Measurements from ENCODE around the gene FSD1. TPM values are rescaled to one million over a fixed set of nuclear protein-coding genes. Genes with fewer than 3 reads are reported as not detected.

Gene FSD1
- total RNA-seq, 1 experiment from 2014 or later = not detected

GRCh38 chr19:4329858-4330257 is 25.5 kb downstream of the FSD1 start:
- Histone ChIP-seq H3K27me3 (ENCODE audit: insufficient read depth, low read depth) (no peaks in the 10 kb centered on the region), H2AFZ (no peak overlapping the region), H3K4me2 (no peak overlapping the region), H3K9me3 (ENCODE audit: insufficient read depth, low read depth) (no peaks in the 10 kb centered on the region), H3K36me3 (ENCODE audit: low read depth) (no peaks in the 10 kb centered on the region), H3K9me2 (ENCODE audit: insufficient read depth) (no peaks in the 10 kb centered on the region), H3K4me1 (replicated peaks; ENCODE audit: insufficient read depth) (no peaks in the 10 kb centered on the region), H3K4me3 (no peak overlapping the region), H3K79me2 (ENCODE audit: low read depth) (no peaks in the 10 kb centered on the region), H3F3A (ENCODE audit: insufficient read depth, low read depth) (no peaks in the 10 kb centered on the region), H4K20me1 (ENCODE audit: insufficient read depth) (no peaks in the 10 kb centered on the region), H3K27ac (no peak overlapping the region)
- ChIA-PET CTCF (no interaction called here), POLR2A (ENCODE audit: unreplicated experiment) (no interaction called here)
- intact Hi-C loops (cut with micrococcal nuclease; ENCODE audit: unreplicated experiment) = no loop called here
- BruUV-seq (replicated peaks) = no TSS peak
- DNase-seq = no peak
- TF ChIP-seq EZH2 (IDR thresholded peaks at IDR 0.05; ENCODE audit: low read depth) = no peak
- TF ChIP-seq CTCF (conservative IDR thresholded peaks at IDR 0.05) = no peak

- Histone ChIP-seq H3K4me3 (no peak overlapping the region), H3K9me2 (ENCODE audit: insufficient read depth) (no peaks in the 10 kb centered on the region), H3K4me2 (no peak overlapping the region), H3K36me3 (ENCODE audit: low read depth) (no peaks in the 10 kb centered on the region), H3K4me1 (replicated peaks; ENCODE audit: insufficient read depth) (no peaks in the 10 kb centered on the region), H3K27me3 (ENCODE audit: insufficient read depth, low read depth) (no peaks in the 10 kb centered on the region), H4K20me1 (ENCODE audit: insufficient read depth) (no peaks in the 10 kb centered on the region), H3K27ac (no peak overlapping the region), H3K79me2 (ENCODE audit: low read depth) (no peaks in the 10 kb centered on the region), H3F3A (ENCODE audit: insufficient read depth, low read depth) (no peaks in the 10 kb centered on the region), H2AFZ (no peak overlapping the region), H3K9me3 (ENCODE audit: insufficient read depth, low read depth) (no peaks in the 10 kb centered on the region)
- intact Hi-C loops (cut with micrococcal nuclease; ENCODE audit: unreplicated experiment) = no loop called here
- ChIA-PET CTCF (no interaction called here), POLR2A (ENCODE audit: unreplicated experiment) (no interaction called here)
- TF ChIP-seq CTCF (conservative IDR thresholded peaks at IDR 0.05) (no peak), EZH2 (IDR thresholded peaks at IDR 0.05; ENCODE audit: low read depth) (no peak)
- BruUV-seq (replicated peaks) = no TSS peak
- no peak for DNase-seq
These were observed 30.7 kb downstream of the FSD1 start for GRCh38 chr19:4334929-4335570.

- H3K36me3 ChIP-seq (ENCODE audit: low read depth) = no peaks in the 10 kb centered on the region
- POLR2A ChIA-PET (ENCODE audit: unreplicated experiment) = interaction anchor here (0.6 to 0.7 kb wide), 3 partner anchors 61 to 134 kb away, joined by 4 to 9 read pairs (median 7); no protein-coding TSS in a partner anchor
- CTCF ChIA-PET = interaction anchor here (1.2 kb wide), 1 partner anchor 15 kb away, joined by 3 read pairs; no protein-coding TSS in a partner anchor
- H2AFZ ChIP-seq = peak overlapping the region; percentile 75
- no TSS peak for BruUV-seq (replicated peaks)
- H3K4me2 ChIP-seq = peak overlapping the region; percentile 91
- no peaks in the 10 kb centered on the region for H3K9me2 ChIP-seq (ENCODE audit: insufficient read depth)
- peak overlapping the region; percentile 64 for H3K4me3 ChIP-seq
- intact Hi-C loops (cut with micrococcal nuclease; ENCODE audit: unreplicated experiment) = no loop called here
- H3K27ac ChIP-seq = no peak overlapping the region
- no peaks in the 10 kb centered on the region for H3K79me2 ChIP-seq (ENCODE audit: low read depth)
- no peaks in the 10 kb centered on the region for H3F3A ChIP-seq (ENCODE audit: insufficient read depth, low read depth)
- H3K27me3 ChIP-seq (ENCODE audit: insufficient read depth, low read depth) = no peaks in the 10 kb centered on the region
- no peaks in the 10 kb centered on the region for H3K4me1 ChIP-seq (replicated peaks; ENCODE audit: insufficient read depth)
- H3K9me3 ChIP-seq (ENCODE audit: insufficient read depth, low read depth) = no peaks in the 10 kb centered on the region
- DNase-seq = no peak
- TF ChIP-seq EZH2 (IDR thresholded peaks at IDR 0.05; ENCODE audit: low read depth) (no peak), CTCF (conservative IDR thresholded peaks at IDR 0.05) (no peak)
- H4K20me1 ChIP-seq (ENCODE audit: insufficient read depth) = no peaks in the 10 kb centered on the region
These were observed 33.6 kb downstream of the FSD1 start for GRCh38 chr19:4337906-4338440.

All from PC-9 (cell line).